ENCODE results near the gene LRRK1. TPM values are rescaled to one million over a fixed set of nuclear protein-coding genes. Genes with fewer than 3 reads are reported as not detected.

Gene LRRK1
- total and polyA plus RNA-seq, 2 of the 13 experiments (the other 11 are each of a cell fraction or from before 2014, with no cell fraction given), result 0.13 to 1.2 TPM

GRCh38 chr15:100920516-100921135, 1.5 kb downstream of the LRRK1 start (continued):
- TF ChIP-seq DPF2 (CRISPR knock-in tag; IDR thresholded peaks at IDR 0.05; ENCODE audit: borderline replicate concordance, low read depth), result no peak
- TF ChIP-seq UBTF (CRISPR knock-in tag; IDR thresholded peaks at IDR 0.05), result no peak
- TF ChIP-seq HBP1 (CRISPR knock-in tag; IDR thresholded peaks at IDR 0.05; ENCODE audit: low read depth), result no peak
- no peak for TF ChIP-seq RCOR2 (CRISPR knock-in tag; IDR thresholded peaks at IDR 0.05)
- no peak for TF ChIP-seq KDM4B (CRISPR knock-in tag; IDR thresholded peaks at IDR 0.05)
- TF ChIP-seq GPBP1L1 (CRISPR knock-in tag; IDR thresholded peaks at IDR 0.05), result no peak
- no peak for TF ChIP-seq MLLT10 (CRISPR knock-in tag; IDR thresholded peaks at IDR 0.05)
